Stimulated activated CD8-positive, alpha-beta memory T cell treated with anti-CD3 and anti-CD28 coated beads, Interleukin-7, amount 100 ng/mL, for 24 hours (primary cell): Measurements from ENCODE around the gene AMPH.
"Not testable (repeated sequence)": the region's sequence is repeated elsewhere in the genome, so short reads cannot be mapped to it uniquely, and the experiment has no call there.

ENCODE experiments used
- DNase-seq: peaks from one replicate; pipeline ENCODE4 v3.0.0-alpha.2; 2020; ENCODE audit warnings: low read depth

The AMPH gene

DNA sequence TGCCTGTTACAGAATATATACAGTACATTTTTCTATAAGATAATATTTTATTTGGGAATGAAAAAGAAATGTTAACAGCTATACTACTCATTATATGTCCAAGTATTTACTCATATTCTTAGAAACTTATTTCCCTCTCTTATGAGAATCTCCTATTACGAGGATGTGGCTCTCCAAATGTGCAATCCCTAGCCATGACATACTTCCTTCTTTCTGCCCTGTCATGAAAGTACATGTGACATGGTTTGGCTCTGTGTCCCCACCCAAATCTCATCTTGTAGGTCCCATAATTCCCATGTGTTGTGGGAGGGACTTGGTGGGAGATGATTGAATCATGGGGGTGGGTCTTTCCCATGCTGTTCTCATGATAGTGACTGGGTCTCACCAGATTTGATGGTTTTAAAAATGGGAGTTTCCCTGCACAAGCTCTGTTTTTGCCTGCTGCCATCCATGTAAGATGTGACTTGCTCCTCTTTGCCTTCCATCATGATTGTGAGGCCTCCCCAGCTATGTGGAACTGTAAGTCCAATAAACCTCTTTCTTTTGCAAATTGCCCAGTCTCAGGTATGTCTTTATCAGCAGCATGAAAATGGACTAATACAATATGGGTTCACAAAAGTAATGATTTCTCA lies 235.1 kb downstream of the AMPH start:
- DNase-seq = not testable (repeated sequence)

DNA sequence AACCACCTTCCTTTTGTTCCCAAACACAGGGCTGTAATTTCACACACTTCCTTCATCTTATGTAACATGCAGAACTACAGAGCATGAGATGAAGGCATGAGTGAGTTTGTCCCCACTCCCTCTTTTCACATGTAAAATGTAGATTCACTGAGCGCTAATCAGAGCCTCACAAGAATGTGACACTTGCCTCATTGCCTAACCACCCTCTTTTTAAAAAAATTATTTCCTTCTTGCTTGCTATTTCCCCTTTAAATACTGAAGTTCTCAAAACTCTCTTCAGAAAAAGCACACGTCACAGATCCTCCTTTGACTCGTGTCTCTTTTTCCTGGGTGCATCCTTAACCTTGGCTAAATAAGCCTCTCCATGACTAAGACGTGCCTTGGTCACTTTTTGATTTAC lies 236.5 kb downstream of the AMPH start:
- DNase-seq = no peak

GRCh38 chr7:38393874-38394273 lies 237.3 kb downstream of the AMPH start:
- no peak for DNase-seq

DNA sequence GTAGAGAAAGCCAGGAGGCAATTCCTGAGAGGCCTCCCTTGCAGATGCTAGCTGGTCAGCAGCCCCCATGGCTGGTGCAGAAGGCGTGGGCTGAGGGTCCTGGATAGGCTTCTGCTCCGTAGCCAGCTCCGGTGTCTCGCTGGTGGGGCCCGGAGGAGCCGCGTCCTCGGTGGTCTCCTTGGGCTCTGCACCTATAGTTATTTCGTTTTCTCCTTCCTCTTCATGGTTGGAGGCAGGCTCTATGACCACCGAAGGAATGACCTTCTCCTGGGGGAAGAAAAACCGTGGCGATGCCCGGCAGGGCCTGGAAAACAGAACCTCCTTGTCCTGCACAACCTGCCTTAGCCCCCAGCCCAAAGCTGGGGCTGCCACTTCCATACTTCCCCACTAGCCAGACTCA lies 239.4 kb downstream of the AMPH start:
- DNase-seq = no peak

- no peak for DNase-seq
Measured at GRCh38 chr7:38385682-38386081, 245.5 kb downstream of the AMPH start.

GRCh38 chr7:38383281-38383680 lies 247.9 kb downstream of the AMPH start:
- no peak for DNase-seq

- DNase-seq = no peak
Measured at GRCh38 chr7:38382684-38383083, 248.5 kb downstream of the AMPH start.

DNA sequence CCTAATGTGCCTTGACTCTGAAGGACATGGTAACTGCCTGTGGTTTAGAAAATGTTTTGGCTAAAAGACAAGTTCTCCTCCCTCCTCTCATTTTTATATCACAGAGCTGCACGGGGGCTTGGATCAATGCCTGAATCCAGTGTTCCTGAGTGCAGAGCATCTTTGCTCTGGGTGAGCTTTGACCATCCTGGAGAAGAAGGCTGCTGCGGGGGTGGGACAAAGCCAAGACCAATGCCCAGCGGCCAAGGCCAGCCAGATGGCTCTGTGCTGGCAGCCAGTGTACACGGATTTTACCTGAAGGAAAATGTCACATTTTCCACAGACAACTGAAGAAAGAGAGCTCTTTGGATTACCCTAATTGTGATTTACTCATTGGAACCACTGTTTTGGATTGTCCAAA lies 255.7 kb downstream of the AMPH start:
- no peak for DNase-seq

DNA sequence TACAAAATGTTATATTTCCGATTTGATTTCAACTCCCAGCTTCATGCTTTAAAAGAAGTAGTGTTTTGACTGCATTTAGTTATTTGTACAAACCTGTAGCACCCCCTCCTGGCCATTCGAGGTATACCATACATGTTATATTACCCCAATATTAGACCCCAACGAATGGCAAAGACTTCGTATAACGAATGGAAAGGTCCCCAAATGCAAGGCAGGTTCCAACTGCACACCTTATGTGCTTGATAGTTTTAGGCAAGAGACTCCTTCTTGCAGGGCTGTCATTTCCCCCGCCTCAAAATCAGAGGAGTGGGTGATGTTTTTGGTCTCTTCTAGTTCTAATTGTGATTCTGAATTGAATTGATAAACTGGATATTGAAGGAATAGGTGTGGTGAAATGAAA lies 256.7 kb downstream of the AMPH start:
- no peak for DNase-seq

DNA sequence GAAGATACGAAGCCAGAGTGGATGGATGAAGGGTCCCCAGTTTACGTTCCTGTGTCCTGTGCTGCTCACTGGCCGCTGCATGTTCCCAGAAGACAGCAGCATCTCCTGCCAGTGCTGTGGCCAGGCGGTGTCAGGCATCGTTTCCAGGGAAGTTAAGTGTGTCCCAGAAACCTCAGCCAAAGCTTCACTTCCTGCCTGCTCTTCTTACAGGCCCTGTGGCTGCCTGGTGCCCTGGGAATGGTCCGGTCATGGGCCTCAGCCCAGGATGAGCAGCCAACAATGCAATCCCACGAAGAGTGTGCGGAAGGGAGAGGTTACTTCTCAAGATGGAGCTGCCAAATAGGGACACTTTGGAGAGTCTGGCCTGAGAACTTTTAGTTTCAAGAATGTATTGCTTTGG lies 258.0 kb downstream of the AMPH start:
- DNase-seq = no peak

DNA sequence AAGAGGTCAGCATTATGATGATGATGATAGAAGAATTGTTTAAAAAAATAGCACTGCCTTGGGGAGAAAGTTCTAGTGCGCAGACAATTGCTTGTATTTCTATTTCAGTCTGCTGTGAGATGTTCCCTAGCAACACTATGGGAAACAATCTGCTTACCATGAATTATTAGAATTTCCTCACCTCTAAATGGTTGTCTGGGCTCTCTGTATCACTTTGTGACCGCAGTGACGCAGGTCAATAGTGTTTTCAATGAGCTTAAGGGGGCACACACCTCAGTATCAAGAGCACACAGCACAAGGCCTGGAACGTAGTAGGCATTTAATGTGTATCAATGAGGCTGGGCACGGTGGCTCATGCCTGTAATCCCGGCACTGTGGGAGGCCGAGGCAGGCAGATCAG lies 258.9 kb downstream of the AMPH start:
- DNase-seq = no peak

GRCh38 chr7:38369816-38370493 lies 261.2 kb downstream of the AMPH start:
- DNase-seq = peak; percentile 69

- no peak for DNase-seq
Measured at GRCh38 chr7:38368191-38368605, 263.0 kb downstream of the AMPH start.

DNA sequence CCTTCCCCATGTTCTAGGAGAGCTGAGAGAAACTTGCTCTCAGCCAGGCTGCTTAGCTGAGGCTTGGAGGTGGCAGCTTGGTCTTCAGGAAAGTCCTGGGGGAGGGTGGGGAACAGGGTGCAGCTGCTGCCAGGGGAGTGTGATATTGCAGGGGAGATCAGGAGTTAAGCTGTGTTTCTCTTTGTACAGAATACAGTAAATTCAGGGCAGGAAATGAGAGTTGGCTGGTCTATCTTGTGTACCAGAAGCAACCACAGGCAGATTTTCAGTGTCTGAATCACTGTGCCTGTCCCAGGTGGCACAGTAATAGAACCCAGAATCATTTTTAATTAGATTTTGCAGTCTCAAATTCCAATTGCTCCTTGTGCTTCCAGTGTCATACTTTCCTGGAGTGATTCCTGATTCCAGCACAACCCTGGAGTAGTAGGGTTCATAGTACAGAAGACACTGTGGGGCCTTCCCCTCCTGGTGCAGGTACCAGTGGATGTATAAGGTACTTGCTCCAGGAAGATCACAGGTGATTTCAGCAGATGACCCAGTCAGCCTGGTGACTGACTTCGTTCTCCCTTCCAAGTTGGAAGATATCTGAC lies 263.8 kb downstream of the AMPH start:
- DNase-seq = no peak

- not testable (repeated sequence) for DNase-seq
Measured at GRCh38 chr7:38363379-38363778, 267.8 kb downstream of the AMPH start.

- DNase-seq = not testable (repeated sequence)
Measured at GRCh38 chr7:38362611-38363237, 268.4 kb downstream of the AMPH start.

DNA sequence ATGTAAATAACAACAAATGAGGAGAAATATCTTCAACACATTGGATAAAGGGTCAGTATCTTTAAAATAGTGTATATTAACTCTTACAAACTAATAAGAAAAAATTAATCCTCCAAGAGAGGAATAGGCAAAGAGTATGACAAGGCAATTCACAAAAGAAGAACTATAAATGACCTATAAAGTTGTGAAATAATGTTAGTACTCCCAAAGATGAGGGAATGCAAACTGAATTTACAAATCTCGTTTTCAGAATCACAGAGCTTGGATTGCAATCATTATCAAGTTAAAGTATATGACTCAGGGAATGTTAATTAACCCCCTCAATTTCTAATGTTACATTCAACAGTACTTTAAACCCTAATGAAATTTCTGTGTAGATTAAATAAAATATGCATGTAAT lies 270.4 kb downstream of the AMPH start:
- DNase-seq = no peak

GRCh38 chr7:38359071-38359601 lies 272.0 kb downstream of the AMPH start:
- peak; percentile 66 for DNase-seq

- not testable (repeated sequence) for DNase-seq
Measured at GRCh38 chr7:38358273-38358831, 272.8 kb downstream of the AMPH start.

DNA sequence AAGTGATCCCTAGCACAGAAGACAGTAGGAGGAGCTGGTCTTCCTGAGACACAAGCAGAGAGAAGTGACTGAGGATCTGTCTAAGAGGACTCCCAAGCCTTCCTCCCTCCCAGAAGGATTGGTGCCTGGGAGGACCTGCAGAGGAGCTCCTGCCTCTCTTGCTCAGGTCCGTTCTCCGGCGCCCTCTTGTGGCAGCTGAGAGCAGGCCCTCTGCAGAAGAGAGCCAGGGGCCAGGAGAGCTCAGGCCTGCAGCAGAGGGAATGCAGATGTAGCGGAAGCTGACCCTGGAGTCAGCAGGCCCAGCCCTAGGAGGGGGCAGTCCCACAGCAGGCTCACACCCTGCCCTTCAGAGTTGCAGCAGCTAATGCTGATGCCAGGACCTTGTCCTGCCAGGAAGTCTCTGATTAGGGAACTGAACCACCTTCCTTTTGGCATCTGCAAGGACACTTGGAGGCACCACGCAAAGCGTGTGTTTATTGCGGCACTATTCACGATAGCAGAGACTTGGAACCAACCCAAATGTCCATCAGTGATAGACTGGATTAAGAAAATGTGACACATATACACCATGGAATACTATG lies 276.8 kb downstream of the AMPH start:
- not testable (repeated sequence) for DNase-seq

- not testable (repeated sequence) for DNase-seq
Measured at GRCh38 chr7:38353431-38353881, 277.7 kb downstream of the AMPH start.

DNA sequence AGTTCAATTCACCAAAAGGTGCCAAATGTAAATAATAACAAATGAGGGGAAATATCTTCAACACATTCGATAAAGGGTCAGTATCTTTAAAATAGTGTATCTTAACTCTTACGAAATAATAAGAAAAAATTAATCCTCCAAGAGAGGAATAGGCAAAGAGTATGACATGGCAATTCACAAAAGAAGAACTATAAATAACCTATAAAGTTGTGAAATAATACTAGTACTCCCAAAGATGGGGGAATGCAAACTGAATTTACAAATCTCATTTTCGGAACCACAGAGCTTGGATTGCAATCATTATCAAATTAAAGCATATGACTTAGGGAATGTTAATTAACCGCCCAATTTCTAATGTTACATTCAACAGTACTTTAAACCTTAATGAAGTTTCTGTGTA lies 279.6 kb downstream of the AMPH start:
- no peak for DNase-seq
